ENCODE results near the gene ASCC1. TPM values are rescaled to one million over a fixed set of nuclear protein-coding genes. Genes with fewer than 3 reads are reported as not detected.

Gene ASCC1
- total and polyA plus RNA-seq, 2 experiments from 2014 or later: 13.7 to 37.2 TPM

DNA sequence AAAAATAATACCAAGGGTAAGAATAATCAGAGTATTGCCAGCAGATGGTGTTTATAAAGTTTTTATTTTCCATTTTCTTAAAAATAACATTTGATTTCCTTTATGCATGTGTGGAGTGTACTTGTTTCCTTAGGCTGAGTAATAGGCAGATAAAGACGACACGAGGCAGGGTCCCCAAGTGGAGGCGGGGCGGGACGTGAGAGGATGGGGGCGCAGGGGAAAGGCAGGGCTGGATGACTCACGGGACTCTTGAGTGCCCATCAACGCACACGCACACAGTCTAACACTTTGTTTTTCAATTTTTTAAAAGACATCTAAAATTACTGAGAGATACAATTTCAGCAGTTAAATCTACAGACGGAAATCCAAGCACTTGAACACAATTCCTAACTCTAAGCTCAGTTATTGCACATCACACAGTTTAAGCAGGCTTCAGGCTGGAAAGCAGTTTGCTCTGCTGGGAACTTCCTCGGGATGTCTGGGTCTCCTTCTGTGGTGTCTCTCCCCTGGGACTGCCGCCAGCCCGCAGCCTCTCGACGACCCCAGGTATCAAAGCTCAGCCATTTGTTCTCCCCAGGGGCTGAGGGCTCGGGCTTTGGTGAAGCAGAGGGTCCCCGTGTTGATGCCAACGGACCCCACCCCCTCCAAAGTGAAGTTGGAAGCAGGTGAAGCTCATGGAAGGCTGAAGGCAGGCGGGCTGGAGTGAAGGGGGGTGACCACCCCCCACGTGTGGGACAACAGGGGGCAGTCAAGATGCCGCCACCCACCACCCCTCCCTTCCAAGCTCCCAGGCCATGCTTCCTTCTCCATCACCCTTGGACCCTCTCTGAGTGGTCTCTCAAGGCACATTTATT, 156.9 kb downstream of the ASCC1 start (continued):
- TF ChIP-seq, protein P1, sequence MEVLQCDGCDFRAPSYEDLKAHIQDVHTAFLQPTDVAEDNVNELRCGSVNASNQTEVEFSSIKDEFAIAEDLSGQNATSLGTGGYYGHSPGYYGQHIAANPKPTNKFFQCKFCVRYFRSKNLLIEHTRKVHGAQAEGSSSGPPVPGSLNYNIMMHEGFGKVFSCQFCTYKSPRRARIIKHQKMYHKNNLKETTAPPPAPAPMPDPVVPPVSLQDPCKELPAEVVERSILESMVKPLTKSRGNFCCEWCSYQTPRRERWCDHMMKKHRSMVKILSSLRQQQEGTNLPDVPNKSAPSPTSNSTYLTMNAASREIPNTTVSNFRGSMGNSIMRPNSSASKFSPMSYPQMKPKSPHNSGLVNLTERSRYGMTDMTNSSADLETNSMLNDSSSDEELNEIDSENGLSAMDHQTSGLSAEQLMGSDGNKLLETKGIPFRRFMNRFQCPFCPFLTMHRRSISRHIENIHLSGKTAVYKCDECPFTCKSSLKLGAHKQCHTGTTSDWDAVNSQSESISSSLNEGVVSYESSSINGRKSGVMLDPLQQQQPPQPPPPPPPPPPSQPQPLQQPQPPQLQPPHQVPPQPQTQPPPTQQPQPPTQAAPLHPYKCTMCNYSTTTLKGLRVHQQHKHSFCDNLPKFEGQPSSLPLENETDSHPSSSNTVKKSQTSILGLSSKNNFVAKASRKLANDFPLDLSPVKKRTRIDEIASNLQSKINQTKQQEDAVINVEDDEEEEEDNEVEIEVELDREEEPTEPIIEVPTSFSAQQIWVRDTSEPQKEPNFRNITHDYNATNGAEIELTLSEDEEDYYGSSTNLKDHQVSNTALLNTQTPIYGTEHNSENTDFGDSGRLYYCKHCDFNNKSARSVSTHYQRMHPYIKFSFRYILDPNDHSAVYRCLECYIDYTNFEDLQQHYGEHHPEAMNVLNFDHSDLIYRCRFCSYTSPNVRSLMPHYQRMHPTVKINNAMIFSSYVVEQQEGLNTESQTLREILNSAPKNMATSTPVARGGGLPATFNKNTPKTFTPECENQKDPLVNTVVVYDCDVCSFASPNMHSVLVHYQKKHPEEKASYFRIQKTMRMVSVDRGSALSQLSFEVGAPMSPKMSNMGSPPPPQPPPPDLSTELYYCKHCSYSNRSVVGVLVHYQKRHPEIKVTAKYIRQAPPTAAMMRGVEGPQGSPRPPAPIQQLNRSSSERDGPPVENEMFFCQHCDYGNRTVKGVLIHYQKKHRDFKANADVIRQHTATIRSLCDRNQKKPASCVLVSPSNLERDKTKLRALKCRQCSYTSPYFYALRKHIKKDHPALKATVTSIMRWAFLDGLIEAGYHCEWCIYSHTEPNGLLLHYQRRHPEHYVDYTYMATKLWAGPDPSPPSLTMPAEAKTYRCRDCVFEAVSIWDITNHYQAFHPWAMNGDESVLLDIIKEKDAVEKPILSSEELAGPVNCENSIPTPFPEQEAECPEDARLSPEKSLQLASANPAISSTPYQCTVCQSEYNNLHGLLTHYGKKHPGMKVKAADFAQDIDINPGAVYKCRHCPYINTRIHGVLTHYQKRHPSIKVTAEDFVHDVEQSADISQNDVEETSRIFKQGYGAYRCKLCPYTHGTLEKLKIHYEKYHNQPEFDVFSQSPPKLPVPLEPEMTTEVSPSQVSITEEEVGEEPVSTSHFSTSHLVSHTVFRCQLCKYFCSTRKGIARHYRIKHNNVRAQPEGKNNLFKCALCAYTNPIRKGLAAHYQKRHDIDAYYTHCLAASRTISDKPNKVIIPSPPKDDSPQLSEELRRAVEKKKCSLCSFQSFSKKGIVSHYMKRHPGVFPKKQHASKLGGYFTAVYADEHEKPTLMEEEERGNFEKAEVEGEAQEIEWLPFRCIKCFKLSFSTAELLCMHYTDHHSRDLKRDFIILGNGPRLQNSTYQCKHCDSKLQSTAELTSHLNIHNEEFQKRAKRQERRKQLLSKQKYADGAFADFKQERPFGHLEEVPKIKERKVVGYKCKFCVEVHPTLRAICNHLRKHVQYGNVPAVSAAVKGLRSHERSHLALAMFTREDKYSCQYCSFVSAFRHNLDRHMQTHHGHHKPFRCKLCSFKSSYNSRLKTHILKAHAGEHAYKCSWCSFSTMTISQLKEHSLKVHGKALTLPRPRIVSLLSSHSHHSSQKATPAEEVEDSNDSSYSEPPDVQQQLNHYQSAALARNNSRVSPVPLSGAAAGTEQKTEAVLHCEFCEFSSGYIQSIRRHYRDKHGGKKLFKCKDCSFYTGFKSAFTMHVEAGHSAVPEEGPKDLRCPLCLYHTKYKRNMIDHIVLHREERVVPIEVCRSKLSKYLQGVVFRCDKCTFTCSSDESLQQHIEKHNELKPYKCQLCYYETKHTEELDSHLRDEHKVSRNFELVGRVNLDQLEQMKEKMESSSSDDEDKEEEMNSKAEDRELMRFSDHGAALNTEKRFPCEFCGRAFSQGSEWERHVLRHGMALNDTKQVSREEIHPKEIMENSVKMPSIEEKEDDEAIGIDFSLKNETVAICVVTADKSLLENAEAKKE (CRISPR knock-in tag; IDR thresholded peaks at IDR 0.05): no peak
- TF ChIP-seq, protein P2, sequence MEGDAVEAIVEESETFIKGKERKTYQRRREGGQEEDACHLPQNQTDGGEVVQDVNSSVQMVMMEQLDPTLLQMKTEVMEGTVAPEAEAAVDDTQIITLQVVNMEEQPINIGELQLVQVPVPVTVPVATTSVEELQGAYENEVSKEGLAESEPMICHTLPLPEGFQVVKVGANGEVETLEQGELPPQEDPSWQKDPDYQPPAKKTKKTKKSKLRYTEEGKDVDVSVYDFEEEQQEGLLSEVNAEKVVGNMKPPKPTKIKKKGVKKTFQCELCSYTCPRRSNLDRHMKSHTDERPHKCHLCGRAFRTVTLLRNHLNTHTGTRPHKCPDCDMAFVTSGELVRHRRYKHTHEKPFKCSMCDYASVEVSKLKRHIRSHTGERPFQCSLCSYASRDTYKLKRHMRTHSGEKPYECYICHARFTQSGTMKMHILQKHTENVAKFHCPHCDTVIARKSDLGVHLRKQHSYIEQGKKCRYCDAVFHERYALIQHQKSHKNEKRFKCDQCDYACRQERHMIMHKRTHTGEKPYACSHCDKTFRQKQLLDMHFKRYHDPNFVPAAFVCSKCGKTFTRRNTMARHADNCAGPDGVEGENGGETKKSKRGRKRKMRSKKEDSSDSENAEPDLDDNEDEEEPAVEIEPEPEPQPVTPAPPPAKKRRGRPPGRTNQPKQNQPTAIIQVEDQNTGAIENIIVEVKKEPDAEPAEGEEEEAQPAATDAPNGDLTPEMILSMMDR (conservative IDR thresholded peaks at IDR 0.05; ENCODE audit: low read depth in 2 of 2): no peak
- no peak for TF ChIP-seq EZH2phosphoT487 (IDR thresholded peaks at IDR 0.05; ENCODE audit: unreplicated experiment)
- no peak for TF ChIP-seq CREB1 (CRISPR knock-in tag; IDR thresholded peaks at IDR 0.05; ENCODE audit: low read depth)
- no peak for TF ChIP-seq ZNF114 (CRISPR knock-in tag; IDR thresholded peaks at IDR 0.05)

DNA sequence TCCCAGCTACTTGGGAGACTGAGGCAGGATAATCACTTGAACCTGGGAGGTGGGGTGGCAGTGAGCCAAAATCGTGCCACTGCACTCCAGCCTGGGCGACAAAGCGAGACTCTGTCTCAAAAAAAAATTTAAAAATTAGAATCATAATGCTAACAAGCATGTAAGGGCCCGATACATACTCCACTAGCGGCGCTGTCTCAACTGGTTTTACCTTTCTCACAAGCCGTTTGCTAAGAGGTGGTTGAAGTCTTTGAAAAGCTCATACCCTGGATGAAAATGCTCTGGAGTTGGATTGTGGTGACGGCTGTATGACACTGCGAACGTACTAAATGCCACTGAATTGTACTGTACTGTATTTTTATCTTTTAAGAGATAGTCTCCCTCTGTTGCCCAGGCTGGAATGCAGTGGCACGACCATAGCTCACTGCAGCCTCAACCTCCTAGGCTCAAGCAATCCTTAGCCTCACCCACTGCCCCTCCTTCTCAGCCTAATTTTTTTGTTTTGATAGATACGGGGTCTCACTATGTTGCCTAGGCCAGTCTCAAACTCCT, 157.7 kb downstream of the ASCC1 start:
- H4K20me1 ChIP-seq (replicated peaks; ENCODE audit: insufficient read depth): no peaks in the 10 kb centered on the region
- Mint-ChIP-seq H3K27me3 (ENCODE audit: insufficient read depth, low read depth, poor library complexity) (peaks cover 12% of the 10 kb centered on the region), H3K4me3 (no peak overlapping the region), H3K36me3 (ENCODE audit: low read depth) (no peaks in the 10 kb centered on the region), H3K4me1 (peaks cover 19% of the 10 kb centered on the region), H3K9me3 (no peaks in the 10 kb centered on the region), H3K27ac (no peak overlapping the region)
- no peaks in the 10 kb centered on the region for H3K79me2 ChIP-seq (replicated peaks; ENCODE audit: insufficient read depth)
- H2AFZ ChIP-seq: no peak overlapping the region
- no peak overlapping the region for H3K27ac ChIP-seq (ENCODE audit: low read depth)
- ATAC-seq: no peak
- no peaks in the 10 kb centered on the region for H3K9me2 ChIP-seq (ENCODE audit: insufficient read depth)
- no peaks in the 10 kb centered on the region for H3K36me3 ChIP-seq (ENCODE audit: insufficient read depth)
- H3K27me3 ChIP-seq (ENCODE audit: insufficient read depth): no peaks in the 10 kb centered on the region
- no peak for DNase-seq (ENCODE audit: low spot score)
- no peaks in the 10 kb centered on the region for H3K4me1 ChIP-seq (ENCODE audit: insufficient read depth)
- no peaks in the 10 kb centered on the region for H3F3A ChIP-seq (replicated peaks; ENCODE audit: low read depth)
- H3K4me3 ChIP-seq: no peak overlapping the region
- no peak overlapping the region for H3K4me2 ChIP-seq
- no peak for TF ChIP-seq POLR2AphosphoS5 (IDR thresholded peaks at IDR 0.05; ENCODE audit: low read depth)
- TF ChIP-seq JUNB (IDR thresholded peaks at IDR 0.05; ENCODE audit: unreplicated experiment): no peak
- no peak for TF ChIP-seq CREB1 (CRISPR knock-in tag; IDR thresholded peaks at IDR 0.05; ENCODE audit: low read depth)
- no peak for TF ChIP-seq EZH2 (IDR thresholded peaks at IDR 0.05; ENCODE audit: low read depth, unreplicated experiment)
- TF ChIP-seq, protein P3, sequence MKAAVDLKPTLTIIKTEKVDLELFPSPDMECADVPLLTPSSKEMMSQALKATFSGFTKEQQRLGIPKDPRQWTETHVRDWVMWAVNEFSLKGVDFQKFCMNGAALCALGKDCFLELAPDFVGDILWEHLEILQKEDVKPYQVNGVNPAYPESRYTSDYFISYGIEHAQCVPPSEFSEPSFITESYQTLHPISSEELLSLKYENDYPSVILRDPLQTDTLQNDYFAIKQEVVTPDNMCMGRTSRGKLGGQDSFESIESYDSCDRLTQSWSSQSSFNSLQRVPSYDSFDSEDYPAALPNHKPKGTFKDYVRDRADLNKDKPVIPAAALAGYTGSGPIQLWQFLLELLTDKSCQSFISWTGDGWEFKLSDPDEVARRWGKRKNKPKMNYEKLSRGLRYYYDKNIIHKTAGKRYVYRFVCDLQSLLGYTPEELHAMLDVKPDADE (IDR thresholded peaks at IDR 0.05): no peak
- TF ChIP-seq, protein P2 (conservative IDR thresholded peaks at IDR 0.05; ENCODE audit: low read depth in 2 of 2): no peak
- no peak for TF ChIP-seq ZNF331 (CRISPR knock-in tag; IDR thresholded peaks at IDR 0.05; ENCODE audit: low read depth)
- no peak for TF ChIP-seq ZNF114 (CRISPR knock-in tag; IDR thresholded peaks at IDR 0.05)
- TF ChIP-seq EZH2phosphoT487 (IDR thresholded peaks at IDR 0.05; ENCODE audit: unreplicated experiment): no peak

Data from GM23338 (cell line).